PC-9 (cell line): ENCODE results near the gene MORN4.

ENCODE experiments used
- EZH2 ChIP-seq: fragments of 200-600 bp; sonication (generic); IDR thresholded peaks from 2 replicates; pipeline ENCODE4 v1.8.0; 2017; ENCODE audit warnings: antibody characterized with exemption, low read depth
- TF ChIP-seq, protein P1 (sequence below): fragments of 200-600 bp; sonication (generic); conservative IDR thresholded peaks from 2 replicates; pipeline ENCODE4 v1.6.1; 2017; ENCODE audit warnings: mixed run types, antibody characterized with exemption, mild to moderate bottlenecking, moderate library complexity

DNA sequence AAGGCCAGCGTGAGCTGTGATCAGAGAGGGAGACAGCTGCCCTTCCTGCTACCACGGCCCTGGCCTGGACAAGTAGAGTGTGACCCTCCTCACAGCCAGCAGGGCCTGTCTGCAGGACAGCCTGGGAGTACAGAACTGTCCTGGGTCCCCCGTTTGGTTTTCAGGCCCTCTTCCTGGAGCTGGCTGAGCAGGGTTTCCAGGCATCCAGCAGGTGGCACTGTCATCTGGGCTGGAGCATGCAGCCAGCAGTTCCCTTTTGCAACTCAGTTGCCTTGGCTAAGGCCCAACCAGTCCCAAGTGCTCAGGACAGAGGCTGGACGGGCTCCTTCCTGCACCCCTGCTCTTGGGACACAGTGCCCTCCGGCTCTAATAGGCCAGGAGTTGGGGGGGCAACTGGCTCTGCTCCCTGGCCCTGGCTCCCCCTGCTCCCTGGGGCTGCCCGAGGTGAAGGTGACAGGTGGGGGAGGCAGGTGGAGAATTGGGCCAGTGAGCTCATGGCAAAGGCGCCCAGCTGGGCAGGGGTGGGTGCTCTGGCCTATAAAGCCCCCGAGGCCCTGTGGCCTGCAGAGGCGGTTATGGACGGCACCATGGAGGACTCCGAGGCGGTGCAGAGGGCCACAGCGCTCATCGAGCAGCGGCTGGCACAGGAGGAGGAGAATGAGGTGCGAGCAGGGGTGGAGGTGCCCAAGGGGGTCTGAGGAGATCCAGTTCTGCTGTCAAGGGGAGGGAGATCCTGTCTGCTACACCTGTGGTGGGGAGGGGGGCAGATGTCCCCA, 60.9 kb downstream of the MORN4 start, which contains the start of gene ANKRD2:
- TF ChIP-seq, protein P1, sequence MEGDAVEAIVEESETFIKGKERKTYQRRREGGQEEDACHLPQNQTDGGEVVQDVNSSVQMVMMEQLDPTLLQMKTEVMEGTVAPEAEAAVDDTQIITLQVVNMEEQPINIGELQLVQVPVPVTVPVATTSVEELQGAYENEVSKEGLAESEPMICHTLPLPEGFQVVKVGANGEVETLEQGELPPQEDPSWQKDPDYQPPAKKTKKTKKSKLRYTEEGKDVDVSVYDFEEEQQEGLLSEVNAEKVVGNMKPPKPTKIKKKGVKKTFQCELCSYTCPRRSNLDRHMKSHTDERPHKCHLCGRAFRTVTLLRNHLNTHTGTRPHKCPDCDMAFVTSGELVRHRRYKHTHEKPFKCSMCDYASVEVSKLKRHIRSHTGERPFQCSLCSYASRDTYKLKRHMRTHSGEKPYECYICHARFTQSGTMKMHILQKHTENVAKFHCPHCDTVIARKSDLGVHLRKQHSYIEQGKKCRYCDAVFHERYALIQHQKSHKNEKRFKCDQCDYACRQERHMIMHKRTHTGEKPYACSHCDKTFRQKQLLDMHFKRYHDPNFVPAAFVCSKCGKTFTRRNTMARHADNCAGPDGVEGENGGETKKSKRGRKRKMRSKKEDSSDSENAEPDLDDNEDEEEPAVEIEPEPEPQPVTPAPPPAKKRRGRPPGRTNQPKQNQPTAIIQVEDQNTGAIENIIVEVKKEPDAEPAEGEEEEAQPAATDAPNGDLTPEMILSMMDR, result peak; percentile 77
- no peak for TF ChIP-seq EZH2
